Breast epithelium (tissue), 4 donors: ENCODE measurements around the gene CLCN1. TPM values are rescaled to one million over a fixed set of nuclear protein-coding genes. Genes with fewer than 3 reads are reported as not detected.

ENCODE experiments used
- DNase-seq, 2 donors: peaks; one replicate each; pipeline ENCODE4 v3.0.0-alpha.2; 2019; ENCODE audit warnings: low spot score in 2 of 2
- H3K27ac ChIP-seq, 2 donors: fragments of 200-600 bp; sonication (generic) in 1 of 2; one replicate each; pipeline ENCODE4 v1.5.1; 2016 to 2019; ENCODE audit warnings: mild to moderate bottlenecking in 1 of 2
- H3K27me3 ChIP-seq, 2 donors: fragments of 200-600 bp; sonication (generic) in 1 of 2; one replicate each; pipeline versions ENCODE4 v1.5.1 to v1.6.0; 2017 to 2019; ENCODE audit warnings: control low read depth in 1 of 2, mild to moderate bottlenecking in 1 of 2
- H3K36me3 ChIP-seq: fragments of 200-600 bp; one replicate; pipeline ENCODE4 v1.5.1; 2019
- H3K4me1 ChIP-seq, 2 donors: fragments of 200-600 bp; sonication (generic); one replicate each; pipeline ENCODE4 v1.5.1; 2016 to 2019; ENCODE audit warnings: control low read depth in 1 of 2
- H3K4me3 ChIP-seq, 3 donors: fragments of 200-600 bp; sonication (generic); 1 replicate in 2 of 3; 2 replicates in 1 of 3; pipeline ENCODE4 v1.5.1; 2016 to 2019; ENCODE audit warnings: mild to moderate bottlenecking in 3 of 3, moderate library complexity in 2 of 3
- H3K9me3 ChIP-seq, 2 donors: fragments of 200-600 bp; sonication (generic) in 1 of 2; one replicate each; pipeline ENCODE4 v1.5.1; 2016 to 2019; ENCODE audit warnings: control low read depth in 1 of 2
- CTCF ChIP-seq, 3 donors: fragments of 450-650 bp; IDR thresholded peaks; one replicate each; pipeline ENCODE4 v1.5.1; 2016 to 2017; ENCODE audit warnings: antibody characterized with exemption in 3 of 3, mild to moderate bottlenecking in 3 of 3, moderate library complexity in 3 of 3
- POLR2A ChIP-seq: fragments of 450-650 bp; IDR thresholded peaks from one replicate; pipeline ENCODE4 v1.6.1; 2016; ENCODE audit warnings: antibody characterized with exemption, mild to moderate bottlenecking, moderate library complexity
- POLR2AphosphoS5 ChIP-seq, 3 donors: sonication (generic); formaldehyde crosslinking; IDR thresholded peaks; one replicate each; pipeline ENCODE4 v1.6.1; 2017; ENCODE audit warnings: antibody characterized with exemption in 3 of 3
- intact Hi-C: fragments of 100-400 bp; cut with DNase I; formaldehyde crosslinking; loops from one replicate; pipeline ENCODE4 v1.15.1; 2023; ENCODE audit warnings: low total_unique reads
- total RNA-seq, 3 donors: library from RNA; depleted of rRNA; stranded (reverse); fragments of >200 nt; gene quantifications; one replicate each; pipeline ENCODE4 v1.1.0, GENCODE V29; 2016

Gene CLCN1
- total RNA-seq, 3 donors from 2014 or later = 0.29 TPM; not detected in 2

GRCh38 chr7:143374561-143374960 lies 58.6 kb downstream of the CLCN1 start:
- no peaks in the 10 kb centered on the region for H3K36me3 ChIP-seq
- H3K27ac ChIP-seq = no peak overlapping the region
- no peaks in the 10 kb centered on the region for H3K4me1 ChIP-seq

GRCh38 chr7:143375298-143376034 lies 59.6 kb downstream of the CLCN1 start:
- TF ChIP-seq CTCF (IDR thresholded peaks at IDR 0.05) = no peak
- no peak for TF ChIP-seq POLR2A
- no peak for TF ChIP-seq POLR2AphosphoS5 (IDR thresholded peaks at IDR 0.05)
- no peaks in the 10 kb centered on the region for H3K36me3 ChIP-seq
- intact Hi-C loops = no loop called here
- no peak overlapping the region for H3K4me3 ChIP-seq
- H3K9me3 ChIP-seq = no peaks in the 10 kb centered on the region
- no peaks in the 10 kb centered on the region for H3K27me3 ChIP-seq
- no peak for DNase-seq
- H3K4me1 ChIP-seq = no peaks in the 10 kb centered on the region
- H3K27ac ChIP-seq = peak overlapping the region in 1 of 2 donors; percentile 39

More at GRCh38 chr7:143374561-143374960, 58.6 kb downstream of the CLCN1 start:
- Histone ChIP-seq H3K4me3 (no peak overlapping the region), H3K9me3 (no peaks in the 10 kb centered on the region), H3K27me3 (no peaks in the 10 kb centered on the region)
- intact Hi-C loops = no loop called here
- DNase-seq = no peak
- TF ChIP-seq POLR2AphosphoS5 (IDR thresholded peaks at IDR 0.05) (no peak), POLR2A (no peak), CTCF (IDR thresholded peaks at IDR 0.05) (no peak)

- no peaks in the 10 kb centered on the region for H3K36me3 ChIP-seq
- no peaks in the 10 kb centered on the region for H3K27me3 ChIP-seq
- TF ChIP-seq CTCF (IDR thresholded peaks at IDR 0.05) = no peak
- no peak for TF ChIP-seq POLR2AphosphoS5 (IDR thresholded peaks at IDR 0.05)
- no peak for TF ChIP-seq POLR2A
- no peak overlapping the region for H3K4me3 ChIP-seq
- DNase-seq = no peak
- no peaks in the 10 kb centered on the region for H3K9me3 ChIP-seq
- intact Hi-C loops = no loop called here
- H3K27ac ChIP-seq = no peak overlapping the region
- no peaks in the 10 kb centered on the region for H3K4me1 ChIP-seq
Measured at GRCh38 chr7:143376396-143376795, 60.5 kb downstream of the CLCN1 start.

- peaks cover 8 to 9% of the 10 kb centered on the region in 2 donors for H3K4me1 ChIP-seq
- intact Hi-C loops = loop anchor here (5.0 kb wide), 1 partner anchor 108 kb away; no protein-coding TSS in a partner anchor
Measured at GRCh38 chr7:143379611-143380259, 63.8 kb downstream of the CLCN1 start.

More at GRCh38 chr7:143379611-143380259, 63.8 kb downstream of the CLCN1 start:
- Histone ChIP-seq H3K27me3 (no peaks in the 10 kb centered on the region), H3K27ac (peak overlapping the region; percentile 98 to 100), H3K36me3 (no peaks in the 10 kb centered on the region), H3K4me3 (peak overlapping the region; percentile 87 to 95 (median 94)), H3K9me3 (no peaks in the 10 kb centered on the region)
- TF ChIP-seq POLR2AphosphoS5 (IDR thresholded peaks at IDR 0.05) (no peak), POLR2A (no peak), CTCF (IDR thresholded peaks at IDR 0.05) (no peak)
- no peak for DNase-seq
